ENCODE data around the gene NRP1. TPM values are rescaled to one million over a fixed set of nuclear protein-coding genes. Genes with fewer than 3 reads are reported as not detected.
A peak's percentile ranks its signal among the peaks of the same experiment; 100 is the strongest.

The NRP1 gene
- total RNA-seq, 2 experiments from 2014 or later: 0.06 TPM; not detected in 1

DNA sequence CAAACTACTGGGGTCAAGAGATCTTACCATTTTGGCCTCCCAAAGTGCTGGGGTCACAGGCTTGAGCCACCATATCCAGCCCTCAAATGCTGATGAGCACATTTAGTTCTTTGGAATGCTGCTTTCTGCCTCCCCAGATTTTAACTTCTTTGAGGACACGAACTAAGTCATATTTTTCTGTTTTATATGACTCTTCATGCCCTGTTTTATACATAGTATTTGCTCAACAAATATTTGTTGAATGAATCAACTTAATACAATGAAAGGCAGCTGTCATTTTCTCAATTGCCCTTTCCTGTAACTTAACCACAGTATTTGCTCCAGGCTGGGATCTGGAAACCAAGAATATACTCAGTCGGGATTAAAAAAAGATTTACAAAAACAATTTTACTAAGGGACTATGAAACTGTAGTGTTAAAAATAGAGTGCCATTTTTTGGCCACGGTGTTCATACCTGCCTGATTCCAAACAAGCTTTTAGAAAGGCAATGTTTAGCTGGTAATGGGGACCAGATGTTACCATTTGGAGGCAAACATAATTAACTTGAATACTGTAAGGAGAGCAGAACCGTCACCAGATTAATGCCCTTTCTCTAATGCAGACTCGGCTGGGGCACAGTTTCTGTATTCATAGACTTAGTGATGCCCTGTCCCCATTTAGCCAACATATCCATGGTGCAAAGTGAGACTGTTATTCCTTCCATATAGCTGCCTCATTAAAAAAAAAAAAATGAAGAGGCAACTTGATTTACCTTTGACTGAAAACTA, 117.6 kb downstream of the NRP1 start:
- H3K4me3 Mint-ChIP-seq: no peak overlapping the region
- H3K36me3 Mint-ChIP-seq (ENCODE audit: low read depth): no peaks in the 10 kb centered on the region
- intact Hi-C loops (cut with DNase I, micrococcal nuclease): no loop called here
- DNase-seq: no peak
- ChIA-PET POLR2A (no interaction called here), CTCF (interaction anchor here (2.1 kb wide), 1 partner anchor 24 kb away, joined by 4 read pairs; no protein-coding TSS in a partner anchor)
- Histone ChIP-seq H3K4me3 (ENCODE audit: low read length) (no peak overlapping the region), H3K27ac (ENCODE audit: low read depth in 1 of 2, low read length in 2 of 2) (no peak overlapping the region), H3K27me3 (ENCODE audit: control insufficient read depth in 1 of 2, insufficient read depth in 2 of 2, low read length in 2 of 2) (no peaks in the 10 kb centered on the region), H3K36me3 (ENCODE audit: insufficient read depth, low read length) (no peaks in the 10 kb centered on the region), H3K4me1 (ENCODE audit: insufficient read depth, low read length) (peaks cover 3% of the 10 kb centered on the region), H3K9me3 (ENCODE audit: control insufficient read depth in 1 of 2, insufficient read depth in 1 of 2, low read length in 2 of 2) (no peaks in the 10 kb centered on the region)
- TF ChIP-seq, protein P1, sequence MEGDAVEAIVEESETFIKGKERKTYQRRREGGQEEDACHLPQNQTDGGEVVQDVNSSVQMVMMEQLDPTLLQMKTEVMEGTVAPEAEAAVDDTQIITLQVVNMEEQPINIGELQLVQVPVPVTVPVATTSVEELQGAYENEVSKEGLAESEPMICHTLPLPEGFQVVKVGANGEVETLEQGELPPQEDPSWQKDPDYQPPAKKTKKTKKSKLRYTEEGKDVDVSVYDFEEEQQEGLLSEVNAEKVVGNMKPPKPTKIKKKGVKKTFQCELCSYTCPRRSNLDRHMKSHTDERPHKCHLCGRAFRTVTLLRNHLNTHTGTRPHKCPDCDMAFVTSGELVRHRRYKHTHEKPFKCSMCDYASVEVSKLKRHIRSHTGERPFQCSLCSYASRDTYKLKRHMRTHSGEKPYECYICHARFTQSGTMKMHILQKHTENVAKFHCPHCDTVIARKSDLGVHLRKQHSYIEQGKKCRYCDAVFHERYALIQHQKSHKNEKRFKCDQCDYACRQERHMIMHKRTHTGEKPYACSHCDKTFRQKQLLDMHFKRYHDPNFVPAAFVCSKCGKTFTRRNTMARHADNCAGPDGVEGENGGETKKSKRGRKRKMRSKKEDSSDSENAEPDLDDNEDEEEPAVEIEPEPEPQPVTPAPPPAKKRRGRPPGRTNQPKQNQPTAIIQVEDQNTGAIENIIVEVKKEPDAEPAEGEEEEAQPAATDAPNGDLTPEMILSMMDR (IDR thresholded peaks at IDR 0.05): no peak
- no peak overlapping the region for H3K27ac Mint-ChIP-seq
- peaks cover 11% of the 10 kb centered on the region for H3K4me1 Mint-ChIP-seq (ENCODE audit: low read depth)
- no peak for ATAC-seq (ENCODE audit: poor library complexity)
- no peaks in the 10 kb centered on the region for H3K27me3 Mint-ChIP-seq
- no peaks in the 10 kb centered on the region for H3K9me3 Mint-ChIP-seq

DNA sequence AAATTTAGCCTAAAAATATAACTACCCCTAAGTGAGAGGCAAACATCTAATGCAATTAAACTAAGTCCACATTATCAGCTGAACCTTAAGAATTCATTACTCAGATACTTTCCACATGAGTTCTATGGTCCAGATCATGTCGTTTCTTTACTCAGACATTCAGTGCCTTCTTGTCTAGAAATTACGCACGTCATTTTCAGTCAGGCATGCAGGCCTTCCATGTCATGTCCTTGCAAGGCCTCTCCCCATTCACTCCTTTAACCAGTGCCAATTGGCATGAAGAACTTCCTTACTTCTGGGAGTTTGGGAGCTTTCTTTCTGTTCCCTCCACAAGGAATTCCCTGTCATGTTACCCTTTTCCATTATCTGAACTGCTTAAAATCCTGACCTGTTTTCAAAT, 118.8 kb downstream of the NRP1 start:
- ATAC-seq (ENCODE audit: poor library complexity) (no peak), DNase-seq (no peak)
- Mint-ChIP-seq H3K27ac (peak overlapping the region; percentile 74), H3K27me3 (no peaks in the 10 kb centered on the region), H3K36me3 (ENCODE audit: low read depth) (no peaks in the 10 kb centered on the region), H3K9me3 (no peaks in the 10 kb centered on the region), H3K4me1 (ENCODE audit: low read depth) (peaks cover 19% of the 10 kb centered on the region), H3K4me3 (no peak overlapping the region)
- Histone ChIP-seq H3K27ac (ENCODE audit: low read depth in 1 of 2, low read length in 2 of 2) (no peak overlapping the region), H3K36me3 (ENCODE audit: insufficient read depth, low read length) (no peaks in the 10 kb centered on the region), H3K9me3 (ENCODE audit: control insufficient read depth in 1 of 2, insufficient read depth in 1 of 2, low read length in 2 of 2) (no peaks in the 10 kb centered on the region), H3K4me3 (ENCODE audit: low read length) (no peak overlapping the region), H3K27me3 (ENCODE audit: control insufficient read depth in 1 of 2, insufficient read depth in 2 of 2, low read length in 2 of 2) (no peaks in the 10 kb centered on the region), H3K4me1 (ENCODE audit: insufficient read depth, low read length) (peaks cover 9% of the 10 kb centered on the region)
- TF ChIP-seq, protein P1 (IDR thresholded peaks at IDR 0.05): no peak
- intact Hi-C loops (cut with DNase I, micrococcal nuclease): no loop called here
- POLR2A ChIA-PET: no interaction called here
- CTCF ChIA-PET: interaction anchor here (0.5 to 2.1 kb wide), 2 partner anchors 17 to 23 kb away, joined by 3 to 4 read pairs; no protein-coding TSS in a partner anchor

DNA sequence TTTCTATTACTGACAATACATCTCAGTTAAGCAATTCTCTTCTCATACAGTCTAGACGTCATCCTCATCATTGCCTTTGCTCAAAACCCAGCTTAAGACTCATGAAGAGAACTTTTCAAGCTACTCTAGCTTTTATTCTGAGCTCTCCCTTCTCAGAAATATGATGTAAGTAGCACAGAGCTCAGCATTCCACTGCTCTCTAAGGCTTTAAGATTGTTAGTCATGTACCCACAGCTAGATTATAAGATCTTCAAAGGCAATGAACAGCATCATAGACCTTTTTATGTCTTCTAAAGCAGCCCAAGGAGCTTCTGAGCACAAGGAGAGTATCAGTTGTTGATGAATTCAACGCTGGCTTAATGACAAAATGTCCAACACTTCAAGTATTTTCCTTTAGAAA, 119.3 kb downstream of the NRP1 start:
- DNase-seq: no peak
- no peaks in the 10 kb centered on the region for H3K9me3 ChIP-seq (ENCODE audit: control insufficient read depth in 1 of 2, insufficient read depth in 1 of 2, low read length in 2 of 2)
- no peaks in the 10 kb centered on the region for H3K27me3 Mint-ChIP-seq
- H3K27ac ChIP-seq (ENCODE audit: low read depth in 1 of 2, low read length in 2 of 2): no peak overlapping the region
- POLR2A ChIA-PET: no interaction called here
- peaks cover 19% of the 10 kb centered on the region for H3K4me1 Mint-ChIP-seq (ENCODE audit: low read depth)
- no peaks in the 10 kb centered on the region for H3K36me3 Mint-ChIP-seq (ENCODE audit: low read depth)
- peak; percentile 63 for ATAC-seq (ENCODE audit: poor library complexity)
- H3K27me3 ChIP-seq (ENCODE audit: control insufficient read depth in 1 of 2, insufficient read depth in 2 of 2, low read length in 2 of 2): no peaks in the 10 kb centered on the region
- TF ChIP-seq, protein P1 (IDR thresholded peaks at IDR 0.05): no peak
- peaks cover 9% of the 10 kb centered on the region for H3K4me1 ChIP-seq (ENCODE audit: insufficient read depth, low read length)
- peak overlapping the region; percentile 74 for H3K27ac Mint-ChIP-seq
- intact Hi-C loops (cut with DNase I, micrococcal nuclease): no loop called here
- no peaks in the 10 kb centered on the region for H3K9me3 Mint-ChIP-seq
- no peaks in the 10 kb centered on the region for H3K36me3 ChIP-seq (ENCODE audit: insufficient read depth, low read length)
- CTCF ChIA-PET: interaction anchor here (0.5 to 2.1 kb wide), 2 partner anchors 18 to 22 kb away, joined by 3 to 4 read pairs; no protein-coding TSS in a partner anchor
- H3K4me3 Mint-ChIP-seq: no peak overlapping the region
- no peak overlapping the region for H3K4me3 ChIP-seq (ENCODE audit: low read length)
